SK-N-SH (cell line): Measurements from ENCODE around the gene LENG9.
"Not testable (repeated sequence)": the region's sequence is repeated elsewhere in the genome, so short reads cannot be mapped to it uniquely, and the experiment has no call there.

Experiments used
- EP300 ChIP-seq, 2 experiments: IDR thresholded peaks; 2 replicates each; pipeline versions ENCODE4 v1.4.0 to v1.6.1; 2012; ENCODE audit warnings: borderline replicate concordance in 1 of 2, low read depth in 1 of 2, low read length in 1 of 2
- POLR2AphosphoS5 ChIP-seq: IDR thresholded peaks from 2 replicates; pipeline ENCODE4 v1.6.1; 2012; ENCODE audit warnings: low read depth, low read length
- RCOR1 ChIP-seq: fragments of 150-350 bp; IDR thresholded peaks from 2 replicates; pipeline ENCODE4 v1.6.1; 2017; ENCODE audit warnings: antibody characterized with exemption, low read length
- TCF12 ChIP-seq: IDR thresholded peaks from 2 replicates; pipeline ENCODE4 v1.4.0; 2012
- TF ChIP-seq, protein P1 (sequence below): fragments of 200-600 bp; sonication (generic); IDR thresholded peaks from 2 replicates; pipeline ENCODE4 v1.6.1; 2017; ENCODE audit warnings: antibody characterized with exemption, mild to moderate bottlenecking, moderate library complexity

DNA sequence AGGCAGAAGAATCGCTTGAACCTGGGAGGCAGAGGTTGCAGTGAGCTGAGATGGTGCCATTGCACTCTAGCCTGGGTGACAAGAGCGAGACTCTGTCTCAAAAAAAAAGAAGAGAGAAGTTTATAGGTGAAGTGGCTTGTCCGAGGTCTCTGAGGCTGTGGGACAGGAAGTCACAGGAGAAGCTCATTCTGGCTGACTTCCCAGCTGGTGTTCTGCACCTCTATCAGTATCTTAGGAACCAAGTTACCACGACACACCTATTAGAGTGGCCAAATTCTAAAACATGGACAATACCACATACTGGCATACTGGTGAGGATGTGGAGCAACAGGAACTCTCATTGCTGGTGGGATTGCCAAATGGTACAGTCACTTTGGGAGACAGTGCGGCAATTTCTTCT lies 31.7 kb upstream of the LENG9 start:
- TF ChIP-seq EP300 (IDR thresholded peaks at IDR 0.05; ENCODE audit: borderline replicate concordance in 1 of 2, low read depth in 1 of 2, low read length in 1 of 2); RCOR1; TCF12; POLR2AphosphoS5: not testable (repeated sequence)
- TF ChIP-seq, protein P1, sequence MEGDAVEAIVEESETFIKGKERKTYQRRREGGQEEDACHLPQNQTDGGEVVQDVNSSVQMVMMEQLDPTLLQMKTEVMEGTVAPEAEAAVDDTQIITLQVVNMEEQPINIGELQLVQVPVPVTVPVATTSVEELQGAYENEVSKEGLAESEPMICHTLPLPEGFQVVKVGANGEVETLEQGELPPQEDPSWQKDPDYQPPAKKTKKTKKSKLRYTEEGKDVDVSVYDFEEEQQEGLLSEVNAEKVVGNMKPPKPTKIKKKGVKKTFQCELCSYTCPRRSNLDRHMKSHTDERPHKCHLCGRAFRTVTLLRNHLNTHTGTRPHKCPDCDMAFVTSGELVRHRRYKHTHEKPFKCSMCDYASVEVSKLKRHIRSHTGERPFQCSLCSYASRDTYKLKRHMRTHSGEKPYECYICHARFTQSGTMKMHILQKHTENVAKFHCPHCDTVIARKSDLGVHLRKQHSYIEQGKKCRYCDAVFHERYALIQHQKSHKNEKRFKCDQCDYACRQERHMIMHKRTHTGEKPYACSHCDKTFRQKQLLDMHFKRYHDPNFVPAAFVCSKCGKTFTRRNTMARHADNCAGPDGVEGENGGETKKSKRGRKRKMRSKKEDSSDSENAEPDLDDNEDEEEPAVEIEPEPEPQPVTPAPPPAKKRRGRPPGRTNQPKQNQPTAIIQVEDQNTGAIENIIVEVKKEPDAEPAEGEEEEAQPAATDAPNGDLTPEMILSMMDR, result not testable (repeated sequence)
